SK-N-SH (cell line): ENCODE measurements around the gene ZNF79. TPM values are rescaled to one million over a fixed set of nuclear protein-coding genes. Genes with fewer than 3 reads are reported as not detected.

Experiments
- CTCF ChIA-PET: fragments of 300-600, 350-600 bp; formaldehyde crosslinking; extraction: SDS; loops from one replicate; lab custom pipeline; 2021; lab: Yijun Ruan, JAX
- POLR2A ChIA-PET: fragments of 350-600 bp; sonication (Branson Sonifier 250); formaldehyde crosslinking; extraction: SDS; loops from one replicate; lab custom pipeline; 2020; ENCODE audit warnings: antibody characterized with exemption, inconsistent platforms; lab: Yijun Ruan, JAX
- DNase-seq: peaks from one replicate; pipeline ENCODE4 v3.0.0; 2012
- H2AFZ ChIP-seq: fragments of 200-600 bp; sonication (generic); 2 replicates; pipeline ENCODE4 v1.8.1; 2016; ENCODE audit warnings: antibody characterized with exemption, mild to moderate bottlenecking, low read depth
- H3F3A ChIP-seq: fragments of 200-600 bp; sonication (generic); replicated peaks from 2 replicates; pipeline ENCODE3; 2016; ENCODE audit warnings: antibody characterized with exemption, mild to moderate bottlenecking; ENCODE audit not compliant: insufficient read depth
- H3K27ac ChIP-seq, 2 experiments: fragments of 200-500 bp in 1 of 2; fragments of 200-600 bp in 1 of 2; sonication (Bioruptor generic) in 1 of 2; sonication (generic), shearing (Covaris generic) in 1 of 2; 2 replicates each; pipeline versions ENCODE4 v1.5.1 to v1.6.1; 2014 to 2016; ENCODE audit warnings: low read depth in 2 of 2, inconsistent platforms in 1 of 2, low read length in 1 of 2, mild to moderate bottlenecking in 1 of 2, mixed read lengths in 1 of 2
- H3K27me3 ChIP-seq: fragments of 200-600 bp; sonication (generic), shearing (Covaris generic); 2 replicates; pipeline ENCODE4 v1.6.1; 2016; ENCODE audit warnings: mixed run types; ENCODE audit not compliant: insufficient read depth
- H3K36me3 ChIP-seq, 2 experiments: fragments of 200-500 bp in 1 of 2; fragments of 200-600 bp in 1 of 2; sonication (Bioruptor generic) in 1 of 2; sonication (generic) in 1 of 2; replicated peaks in 1 of 2; 2 replicates each; pipeline versions ENCODE3 to v1.5.1; 2014 to 2016; ENCODE audit warnings: low read length in 1 of 2, mild to moderate bottlenecking in 1 of 2; ENCODE audit not compliant: insufficient read depth in 2 of 2, control insufficient read depth in 1 of 2
- H3K4me1 ChIP-seq, 2 experiments: fragments of 200-500 bp in 1 of 2; fragments of 200-600 bp in 1 of 2; sonication (Bioruptor generic) in 1 of 2; sonication (generic), shearing (Covaris generic) in 1 of 2; 2 replicates each; pipeline versions ENCODE4 v1.5.1 to v1.6.1; 2014 to 2016; ENCODE audit warnings: low read depth in 1 of 2, low read length in 1 of 2, mixed run types in 1 of 2; ENCODE audit not compliant: insufficient read depth in 2 of 2, control insufficient read depth in 1 of 2
- H3K4me2 ChIP-seq: fragments of 200-600 bp; sonication (generic), shearing (Covaris generic); 2 replicates; pipeline ENCODE4 v1.6.1; 2017; ENCODE audit warnings: mixed run types
- H3K4me3 ChIP-seq, 2 experiments: fragments of 200-500 bp in 1 of 2; fragments of 200-600 bp in 1 of 2; sonication (Bioruptor generic) in 1 of 2; sonication (generic), shearing (Covaris generic) in 1 of 2; 2 replicates each; pipeline versions ENCODE4 v1.5.1 to v1.8.1; 2014 to 2016; ENCODE audit warnings: low read depth in 2 of 2, inconsistent platforms in 1 of 2, low read length in 1 of 2, mild to moderate bottlenecking in 1 of 2, mixed read lengths in 1 of 2, moderate library complexity in 1 of 2
- H3K79me2 ChIP-seq: fragments of 200-600 bp; sonication (generic); 2 replicates; pipeline ENCODE4 v1.8.1; 2017; ENCODE audit warnings: mild to moderate bottlenecking; ENCODE audit not compliant: insufficient read depth
- H3K9ac ChIP-seq: fragments of 200-600 bp; sonication (generic); 2 replicates; pipeline ENCODE4 v1.6.1; 2017; ENCODE audit warnings: mixed run types
- H3K9me2 ChIP-seq: fragments of 200-600 bp; sonication (generic); 2 replicates; pipeline ENCODE4 v1.6.1; 2017; ENCODE audit warnings: mixed run types
- H3K9me3 ChIP-seq: fragments of 200-600 bp; sonication (generic); 2 replicates; pipeline ENCODE4 v1.6.1; 2017; ENCODE audit warnings: mixed run types, mild to moderate bottlenecking, moderate library complexity
- H4K20me1 ChIP-seq: fragments of 200-600 bp; sonication (generic); 2 replicates; pipeline ENCODE4 v1.6.1; 2017; ENCODE audit warnings: mild to moderate bottlenecking, mixed run types; ENCODE audit not compliant: insufficient read depth
- CHD2 ChIP-seq: fragments of 150-350 bp; IDR thresholded peaks from 2 replicates; pipeline ENCODE4 v1.6.1; 2018; ENCODE audit warnings: low read length; ENCODE audit not compliant: partially characterized antibody
- GABPA ChIP-seq: IDR thresholded peaks from 2 replicates; pipeline ENCODE4 v1.4.0; 2012; ENCODE audit warnings: low read depth, mild to moderate bottlenecking
- MXI1 ChIP-seq: IDR thresholded peaks from 2 replicates; pipeline ENCODE4 v1.6.1; 2012; ENCODE audit warnings: mild to moderate bottlenecking, low read depth, low read length, improper control_type of control experiment
- NFIC ChIP-seq: IDR thresholded peaks from 2 replicates; pipeline ENCODE4 v1.4.0; 2012; ENCODE audit warnings: borderline replicate concordance
- POLR2AphosphoS5 ChIP-seq: IDR thresholded peaks from 2 replicates; pipeline ENCODE4 v1.6.1; 2012; ENCODE audit warnings: low read depth, low read length
- RAD21 ChIP-seq: IDR thresholded peaks from 2 replicates; pipeline ENCODE4 v1.6.1; 2012; ENCODE audit warnings: mild to moderate bottlenecking, low read length
- RXRA ChIP-seq: IDR thresholded peaks from 2 replicates; pipeline ENCODE4 v1.4.0; 2012; ENCODE audit warnings: low read depth, mild to moderate bottlenecking, borderline replicate concordance
- WGBS: methylation state at CpG from one replicate; pipeline ENCODE4 v1.1.6; 2017; ENCODE audit warnings: low lambda C conversion rate; 5-methylcytosine and 5-hydroxymethylcytosine counted together
- polyA plus RNA-seq, 3 experiments: library from polyadenylated mRNA; depleted of rRNA; stranded (reverse); fragments of >200 nt; gene quantifications; 2 replicates each; pipeline ENCODE4 v1.2.3, GENCODE V29; 2012
- TF ChIP-seq, protein P1 (sequence below): IDR thresholded peaks from 2 replicates; pipeline ENCODE4 v1.6.1; 2012; ENCODE audit warnings: mild to moderate bottlenecking, low read depth, low read length, moderate library complexity
- TF ChIP-seq, protein P2 (sequence below): IDR thresholded peaks from 2 replicates; pipeline ENCODE4 v1.4.0; 2012; ENCODE audit warnings: low read depth, borderline replicate concordance

ZNF79 gene
- polyA plus RNA-seq, 1 of the 3 experiments (the other 2 are of a cell fraction), result 4.6 TPM

DNA sequence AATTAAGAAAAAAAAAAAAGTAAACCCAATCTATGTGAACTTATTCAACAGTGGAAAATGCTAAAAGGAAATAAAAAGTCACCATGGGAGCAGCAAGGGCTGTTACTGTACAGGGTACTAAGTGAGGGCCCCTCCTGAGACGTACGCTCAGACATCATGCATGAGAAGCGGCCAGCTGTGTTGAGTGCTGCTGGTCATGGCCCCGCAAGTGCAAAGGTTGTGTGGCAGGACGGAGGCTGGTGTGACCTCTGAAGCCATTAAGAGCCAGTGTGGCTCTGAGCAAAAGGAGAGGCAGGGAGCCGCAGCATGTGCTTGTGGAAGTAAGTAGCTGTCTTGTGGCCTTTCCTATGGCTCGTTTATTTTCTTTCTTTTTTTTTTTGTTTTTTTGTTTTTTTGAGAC lies 3.1 kb upstream of the ZNF79 start (continued):
- TF ChIP-seq, protein P1, sequence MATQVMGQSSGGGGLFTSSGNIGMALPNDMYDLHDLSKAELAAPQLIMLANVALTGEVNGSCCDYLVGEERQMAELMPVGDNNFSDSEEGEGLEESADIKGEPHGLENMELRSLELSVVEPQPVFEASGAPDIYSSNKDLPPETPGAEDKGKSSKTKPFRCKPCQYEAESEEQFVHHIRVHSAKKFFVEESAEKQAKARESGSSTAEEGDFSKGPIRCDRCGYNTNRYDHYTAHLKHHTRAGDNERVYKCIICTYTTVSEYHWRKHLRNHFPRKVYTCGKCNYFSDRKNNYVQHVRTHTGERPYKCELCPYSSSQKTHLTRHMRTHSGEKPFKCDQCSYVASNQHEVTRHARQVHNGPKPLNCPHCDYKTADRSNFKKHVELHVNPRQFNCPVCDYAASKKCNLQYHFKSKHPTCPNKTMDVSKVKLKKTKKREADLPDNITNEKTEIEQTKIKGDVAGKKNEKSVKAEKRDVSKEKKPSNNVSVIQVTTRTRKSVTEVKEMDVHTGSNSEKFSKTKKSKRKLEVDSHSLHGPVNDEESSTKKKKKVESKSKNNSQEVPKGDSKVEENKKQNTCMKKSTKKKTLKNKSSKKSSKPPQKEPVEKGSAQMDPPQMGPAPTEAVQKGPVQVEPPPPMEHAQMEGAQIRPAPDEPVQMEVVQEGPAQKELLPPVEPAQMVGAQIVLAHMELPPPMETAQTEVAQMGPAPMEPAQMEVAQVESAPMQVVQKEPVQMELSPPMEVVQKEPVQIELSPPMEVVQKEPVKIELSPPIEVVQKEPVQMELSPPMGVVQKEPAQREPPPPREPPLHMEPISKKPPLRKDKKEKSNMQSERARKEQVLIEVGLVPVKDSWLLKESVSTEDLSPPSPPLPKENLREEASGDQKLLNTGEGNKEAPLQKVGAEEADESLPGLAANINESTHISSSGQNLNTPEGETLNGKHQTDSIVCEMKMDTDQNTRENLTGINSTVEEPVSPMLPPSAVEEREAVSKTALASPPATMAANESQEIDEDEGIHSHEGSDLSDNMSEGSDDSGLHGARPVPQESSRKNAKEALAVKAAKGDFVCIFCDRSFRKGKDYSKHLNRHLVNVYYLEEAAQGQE, result no peak
- TF ChIP-seq RAD21 (no peak), GABPA (no peak), NFIC (no peak), MXI1 (no peak), RXRA (no peak)

DNA sequence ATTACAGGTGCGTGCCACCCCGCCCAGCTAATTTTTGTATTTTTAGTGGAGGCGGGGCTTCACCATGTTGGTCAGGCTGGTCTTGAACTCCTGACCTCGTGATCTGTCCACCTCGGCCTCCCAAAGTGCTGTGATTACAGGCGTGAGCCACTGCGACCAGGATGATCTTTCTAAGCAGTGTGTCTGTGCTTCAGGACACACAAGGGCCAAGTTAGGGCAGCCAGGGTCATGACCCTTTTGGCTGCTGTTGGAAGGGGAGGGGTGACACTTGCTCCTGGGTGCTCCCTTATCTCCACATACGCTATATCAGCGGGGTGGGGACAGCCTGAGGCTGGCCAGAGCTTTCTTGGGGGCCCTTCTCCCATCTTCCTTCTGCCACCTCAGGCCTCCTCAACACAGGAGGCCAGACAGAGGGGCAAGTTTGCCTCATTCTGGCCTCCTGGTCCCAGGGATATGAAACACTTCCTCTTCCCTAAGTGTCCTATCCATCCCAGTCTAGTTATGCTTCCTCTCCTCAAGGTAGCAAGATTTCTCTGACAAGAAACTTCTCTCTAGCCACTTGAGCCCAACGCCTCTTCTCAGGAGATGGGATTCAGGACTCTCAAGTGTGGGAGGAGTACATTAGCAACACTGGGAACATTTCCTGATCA lies 1.9 kb upstream of the ZNF79 start:
- H3K4me1 ChIP-seq, result peaks cover 7 to 19% of the 10 kb centered on the region in 2 experiments; a peak in 3 of 4 replicates
- DNase-seq, result no peak
- POLR2A ChIA-PET, result interaction anchor here (1.0 kb wide), 1 partner anchor 25 kb away, joined by 5 read pairs; no protein-coding TSS in a partner anchor
- H3K9me2 ChIP-seq, result no peaks in the 10 kb centered on the region
- H3K9ac ChIP-seq, result no peak overlapping the region; the same call in 1 of the 2 replicates
- TF ChIP-seq, protein P1, result no peak
- no peak for TF ChIP-seq CHD2
- TF ChIP-seq POLR2AphosphoS5, result no peak
- TF ChIP-seq, protein P2, sequence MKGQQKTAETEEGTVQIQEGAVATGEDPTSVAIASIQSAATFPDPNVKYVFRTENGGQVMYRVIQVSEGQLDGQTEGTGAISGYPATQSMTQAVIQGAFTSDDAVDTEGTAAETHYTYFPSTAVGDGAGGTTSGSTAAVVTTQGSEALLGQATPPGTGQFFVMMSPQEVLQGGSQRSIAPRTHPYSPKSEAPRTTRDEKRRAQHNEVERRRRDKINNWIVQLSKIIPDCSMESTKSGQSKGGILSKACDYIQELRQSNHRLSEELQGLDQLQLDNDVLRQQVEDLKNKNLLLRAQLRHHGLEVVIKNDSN, result no peak
- WGBS, result 93% methylated on average over 10 of the region's 10 CpGs
- no peak overlapping the region for H2AFZ ChIP-seq
- H3K4me3 ChIP-seq, result peak overlapping the region; percentile 90 to 97
- no peaks in the 10 kb centered on the region for H3K27me3 ChIP-seq
- peak overlapping the region; percentile 91 for H3K4me2 ChIP-seq
- no peak overlapping the region; a peak in 1 of 4 replicates for H3K27ac ChIP-seq
- H4K20me1 ChIP-seq, result peaks cover 10% of the 10 kb centered on the region; the same call in 1 of the 2 replicates
- H3K36me3 ChIP-seq, result peaks cover 3 to 6% of the 10 kb centered on the region in 2 experiments
- CTCF ChIA-PET, result interaction anchor here (0.7 kb wide), 1 partner anchor 69 kb away, joined by 3 read pairs; no protein-coding TSS in a partner anchor
- no peaks in the 10 kb centered on the region for H3K9me3 ChIP-seq
- peaks cover 49% of the 10 kb centered on the region for H3K79me2 ChIP-seq
- peaks cover 4% of the 10 kb centered on the region for H3F3A ChIP-seq
